ENCODE results near the gene IFNGR1.

The IFNGR1 gene

DNA sequence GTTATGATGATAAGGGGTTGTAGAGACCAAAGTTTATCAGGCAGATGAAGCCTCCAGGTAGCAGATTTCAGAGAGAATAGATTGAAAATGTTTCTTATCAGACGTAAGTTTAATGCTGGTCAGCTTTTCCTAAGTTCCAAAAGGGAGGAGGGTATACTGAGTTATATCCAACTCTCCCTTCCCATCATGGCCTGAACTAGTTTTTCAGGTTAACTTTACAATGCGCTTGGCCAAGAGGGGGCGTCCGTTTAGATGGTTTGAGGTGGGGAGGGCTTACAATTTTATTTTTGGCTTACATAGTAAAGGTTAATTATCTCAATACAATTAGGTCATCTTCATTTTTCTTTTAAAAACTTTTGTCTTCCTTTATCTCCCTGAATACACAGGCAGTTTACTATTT lies 26.4 kb downstream of the IFNGR1 start:
- TF ChIP-seq, protein P1, sequence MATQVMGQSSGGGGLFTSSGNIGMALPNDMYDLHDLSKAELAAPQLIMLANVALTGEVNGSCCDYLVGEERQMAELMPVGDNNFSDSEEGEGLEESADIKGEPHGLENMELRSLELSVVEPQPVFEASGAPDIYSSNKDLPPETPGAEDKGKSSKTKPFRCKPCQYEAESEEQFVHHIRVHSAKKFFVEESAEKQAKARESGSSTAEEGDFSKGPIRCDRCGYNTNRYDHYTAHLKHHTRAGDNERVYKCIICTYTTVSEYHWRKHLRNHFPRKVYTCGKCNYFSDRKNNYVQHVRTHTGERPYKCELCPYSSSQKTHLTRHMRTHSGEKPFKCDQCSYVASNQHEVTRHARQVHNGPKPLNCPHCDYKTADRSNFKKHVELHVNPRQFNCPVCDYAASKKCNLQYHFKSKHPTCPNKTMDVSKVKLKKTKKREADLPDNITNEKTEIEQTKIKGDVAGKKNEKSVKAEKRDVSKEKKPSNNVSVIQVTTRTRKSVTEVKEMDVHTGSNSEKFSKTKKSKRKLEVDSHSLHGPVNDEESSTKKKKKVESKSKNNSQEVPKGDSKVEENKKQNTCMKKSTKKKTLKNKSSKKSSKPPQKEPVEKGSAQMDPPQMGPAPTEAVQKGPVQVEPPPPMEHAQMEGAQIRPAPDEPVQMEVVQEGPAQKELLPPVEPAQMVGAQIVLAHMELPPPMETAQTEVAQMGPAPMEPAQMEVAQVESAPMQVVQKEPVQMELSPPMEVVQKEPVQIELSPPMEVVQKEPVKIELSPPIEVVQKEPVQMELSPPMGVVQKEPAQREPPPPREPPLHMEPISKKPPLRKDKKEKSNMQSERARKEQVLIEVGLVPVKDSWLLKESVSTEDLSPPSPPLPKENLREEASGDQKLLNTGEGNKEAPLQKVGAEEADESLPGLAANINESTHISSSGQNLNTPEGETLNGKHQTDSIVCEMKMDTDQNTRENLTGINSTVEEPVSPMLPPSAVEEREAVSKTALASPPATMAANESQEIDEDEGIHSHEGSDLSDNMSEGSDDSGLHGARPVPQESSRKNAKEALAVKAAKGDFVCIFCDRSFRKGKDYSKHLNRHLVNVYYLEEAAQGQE (IDR thresholded peaks at IDR 0.05; ENCODE audit: insufficient read depth in 1 of 2, low read depth in 2 of 2, low read length in 2 of 2): no peak
- TF ChIP-seq FOXP2 (optimal IDR thresholded peaks at IDR 0.05; ENCODE audit: borderline replicate concordance, extremely low read depth, extremely low read length, insufficient read depth) (no peak), TAF1 (IDR thresholded peaks at IDR 0.05; ENCODE audit: borderline replicate concordance, insufficient read depth, low read length) (no peak), POLR2AphosphoS5 (IDR thresholded peaks at IDR 0.05; ENCODE audit: low read depth, low read length) (no peak), SIN3A (IDR thresholded peaks at IDR 0.05; ENCODE audit: borderline replicate concordance, insufficient read depth, low read length) (no peak)

DNA sequence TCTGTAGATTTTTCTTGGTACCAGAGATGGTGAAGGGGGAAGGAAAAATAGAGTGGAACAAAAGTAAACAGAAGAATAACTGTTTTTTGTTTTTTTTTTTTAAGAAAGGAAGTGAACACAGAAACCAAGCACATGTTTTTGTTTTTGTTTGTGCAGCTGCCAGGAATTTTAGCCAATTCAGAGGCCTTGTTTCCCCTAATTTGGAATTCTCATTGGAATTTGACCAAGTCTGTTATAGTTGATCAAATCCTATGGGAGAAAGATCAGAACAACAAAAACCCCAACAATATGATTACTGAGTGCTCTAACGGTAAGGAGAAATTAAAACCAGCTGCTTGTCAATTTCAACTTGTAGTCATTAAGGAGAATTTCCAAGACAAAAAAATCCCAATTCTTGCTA lies 27.5 kb downstream of the IFNGR1 start:
- no peak for TF ChIP-seq TAF1 (IDR thresholded peaks at IDR 0.05; ENCODE audit: borderline replicate concordance, insufficient read depth, low read length)
- no peak for TF ChIP-seq POLR2AphosphoS5 (IDR thresholded peaks at IDR 0.05; ENCODE audit: low read depth, low read length)
- TF ChIP-seq SIN3A (IDR thresholded peaks at IDR 0.05; ENCODE audit: borderline replicate concordance, insufficient read depth, low read length): no peak
- no peak for TF ChIP-seq FOXP2 (optimal IDR thresholded peaks at IDR 0.05; ENCODE audit: borderline replicate concordance, extremely low read depth, extremely low read length, insufficient read depth)
- TF ChIP-seq, protein P1 (IDR thresholded peaks at IDR 0.05; ENCODE audit: insufficient read depth in 1 of 2, low read depth in 2 of 2, low read length in 2 of 2): no peak

DNA sequence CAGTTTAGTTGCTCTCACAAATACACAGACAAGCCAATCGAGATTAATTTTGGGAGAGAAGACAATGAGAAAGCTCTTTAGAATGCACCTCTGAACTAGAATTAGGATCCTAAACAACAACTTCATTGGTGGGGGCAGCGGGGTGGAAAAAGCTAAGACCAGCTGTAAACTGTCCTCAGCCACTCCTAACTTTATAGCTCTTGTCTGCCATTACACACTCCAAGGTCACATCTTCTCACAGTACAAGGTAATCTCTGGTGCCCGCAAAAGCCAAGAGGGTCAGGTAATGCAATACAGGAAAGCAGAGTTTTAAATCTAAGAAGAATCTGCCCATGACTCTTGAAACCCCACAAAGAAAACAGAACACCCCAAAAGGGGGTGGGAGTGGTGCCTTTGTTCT lies 27.9 kb downstream of the IFNGR1 start:
- TF ChIP-seq, protein P1 (IDR thresholded peaks at IDR 0.05; ENCODE audit: insufficient read depth in 1 of 2, low read depth in 2 of 2, low read length in 2 of 2): no peak
- TF ChIP-seq SIN3A (IDR thresholded peaks at IDR 0.05; ENCODE audit: borderline replicate concordance, insufficient read depth, low read length) (no peak), FOXP2 (optimal IDR thresholded peaks at IDR 0.05; ENCODE audit: borderline replicate concordance, extremely low read depth, extremely low read length, insufficient read depth) (no peak), TAF1 (IDR thresholded peaks at IDR 0.05; ENCODE audit: borderline replicate concordance, insufficient read depth, low read length) (no peak), POLR2AphosphoS5 (IDR thresholded peaks at IDR 0.05; ENCODE audit: low read depth, low read length) (no peak)

GRCh38 chr6:137190583-137191094 lies 28.5 kb downstream of the IFNGR1 start:
- TF ChIP-seq TAF1 (IDR thresholded peaks at IDR 0.05; ENCODE audit: borderline replicate concordance, insufficient read depth, low read length) (no peak), POLR2AphosphoS5 (IDR thresholded peaks at IDR 0.05; ENCODE audit: low read depth, low read length) (no peak), FOXP2 (optimal IDR thresholded peaks at IDR 0.05; ENCODE audit: borderline replicate concordance, extremely low read depth, extremely low read length, insufficient read depth) (no peak), SIN3A (IDR thresholded peaks at IDR 0.05; ENCODE audit: borderline replicate concordance, insufficient read depth, low read length) (no peak)
- TF ChIP-seq, protein P1 (IDR thresholded peaks at IDR 0.05; ENCODE audit: insufficient read depth in 1 of 2, low read depth in 2 of 2, low read length in 2 of 2): no peak

- no peak for TF ChIP-seq POLR2AphosphoS5 (IDR thresholded peaks at IDR 0.05; ENCODE audit: low read depth, low read length)
- no peak for TF ChIP-seq FOXP2 (optimal IDR thresholded peaks at IDR 0.05; ENCODE audit: borderline replicate concordance, extremely low read depth, extremely low read length, insufficient read depth)
- TF ChIP-seq TAF1 (IDR thresholded peaks at IDR 0.05; ENCODE audit: borderline replicate concordance, insufficient read depth, low read length): no peak
- no peak for TF ChIP-seq SIN3A (IDR thresholded peaks at IDR 0.05; ENCODE audit: borderline replicate concordance, insufficient read depth, low read length)
- TF ChIP-seq, protein P1 (IDR thresholded peaks at IDR 0.05; ENCODE audit: insufficient read depth in 1 of 2, low read depth in 2 of 2, low read length in 2 of 2): no peak
Measured at GRCh38 chr6:137188855-137189254, 30.3 kb downstream of the IFNGR1 start.

All from PFSK-1 (cell line).